GM18498 (cell line): ENCODE measurements around the gene ORMDL1.

Source experiments
- ATAC-seq: cut with Tn5 transposase; IDR thresholded peaks from one replicate; pipeline ENCODE4 v1.9.1; 2021; ENCODE audit warnings: mild to moderate bottlenecking, moderate library complexity; ENCODE audit not compliant: unreplicated experiment

Gene ORMDL1

GRCh38 chr2:189783927-189784867 lies at the start of gene ORMDL1, which contains the start of gene PMS1:
Gene ORMDL1, minus strand, starts transcription at chr2:189784339. Its CDS starts 1,744 bp downstream, at chr2:189782595.
Gene PMS1, plus strand, starts transcription at chr2:189784450. Its CDS starts 7,360 bp downstream, at chr2:189791810.
- peak; percentile 95 for ATAC-seq

DNA sequence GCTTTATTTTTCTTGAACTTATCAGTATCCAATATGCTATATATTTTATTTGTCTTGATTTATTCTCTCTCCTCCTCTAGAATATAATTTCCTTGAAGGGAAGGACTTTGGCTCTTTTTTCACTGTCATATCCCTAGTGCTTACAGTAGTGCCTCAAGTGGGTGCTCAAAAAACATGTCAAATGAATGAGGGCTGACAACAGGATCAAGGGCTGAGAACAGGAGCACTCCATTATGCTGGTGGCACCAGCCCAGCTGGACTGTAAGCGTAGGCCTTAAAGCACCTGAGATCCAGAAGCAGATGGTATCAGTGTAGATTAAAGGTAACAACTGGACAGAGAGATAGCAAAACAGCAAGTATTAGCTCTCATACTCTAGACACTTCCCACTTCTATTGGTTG lies 46.4 kb upstream of the ORMDL1 start:
- no peak for ATAC-seq

- no peak for ATAC-seq
Observed at GRCh38 chr2:189829102-189829833, 45.1 kb upstream of the ORMDL1 start.

DNA sequence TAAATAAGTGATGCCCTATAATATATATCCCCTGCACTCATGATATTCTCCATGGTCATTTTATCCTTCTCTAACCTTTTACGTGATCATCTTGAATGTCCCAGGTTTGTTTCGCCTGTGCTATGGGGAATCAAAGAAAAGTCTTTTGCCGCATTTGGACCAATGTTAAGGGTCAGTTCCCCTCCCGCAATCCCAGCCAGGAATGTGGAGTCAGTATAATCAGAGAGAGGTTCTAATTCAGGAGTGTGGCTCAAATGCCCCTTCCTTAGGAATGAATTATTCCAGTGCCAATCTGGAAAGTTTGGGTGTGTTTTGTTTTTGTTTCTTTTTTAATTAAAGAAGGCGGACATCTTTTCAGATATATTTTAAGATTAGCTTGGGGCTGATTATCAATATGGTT lies 41.9 kb upstream of the ORMDL1 start:
- ATAC-seq, result no peak

DNA sequence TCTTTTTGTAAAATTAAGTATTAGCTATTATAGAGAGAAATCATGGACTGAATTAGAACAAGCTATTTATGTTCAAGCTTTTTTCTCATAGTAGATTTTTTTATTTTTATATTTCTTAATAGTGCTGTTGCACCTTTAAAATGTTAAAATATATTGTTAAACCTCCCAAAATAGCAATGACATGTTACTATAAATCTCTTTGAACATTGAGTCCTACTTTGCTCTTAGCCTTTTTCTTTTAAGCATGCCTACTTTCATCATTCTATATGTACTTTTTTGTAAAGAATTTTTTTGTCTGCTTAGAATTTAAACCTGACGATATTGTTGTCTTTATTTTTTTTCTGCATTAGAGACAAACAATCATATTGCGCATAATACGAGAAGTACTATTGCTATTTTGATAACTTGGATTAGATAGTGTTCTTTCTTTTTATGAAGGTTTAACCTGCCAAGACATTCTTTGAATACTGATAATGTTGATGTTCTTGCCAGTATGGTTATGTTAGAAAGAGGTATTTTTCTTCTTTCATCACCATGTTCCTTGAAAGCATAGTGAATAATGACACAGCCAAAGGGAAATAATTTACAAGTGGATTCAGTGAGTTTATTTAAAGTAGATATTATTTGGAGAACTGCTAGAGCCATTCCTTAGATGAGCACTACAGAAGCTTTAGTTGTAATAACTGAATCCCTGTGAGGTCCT lies 40.7 kb upstream of the ORMDL1 start:
- no peak for ATAC-seq

DNA sequence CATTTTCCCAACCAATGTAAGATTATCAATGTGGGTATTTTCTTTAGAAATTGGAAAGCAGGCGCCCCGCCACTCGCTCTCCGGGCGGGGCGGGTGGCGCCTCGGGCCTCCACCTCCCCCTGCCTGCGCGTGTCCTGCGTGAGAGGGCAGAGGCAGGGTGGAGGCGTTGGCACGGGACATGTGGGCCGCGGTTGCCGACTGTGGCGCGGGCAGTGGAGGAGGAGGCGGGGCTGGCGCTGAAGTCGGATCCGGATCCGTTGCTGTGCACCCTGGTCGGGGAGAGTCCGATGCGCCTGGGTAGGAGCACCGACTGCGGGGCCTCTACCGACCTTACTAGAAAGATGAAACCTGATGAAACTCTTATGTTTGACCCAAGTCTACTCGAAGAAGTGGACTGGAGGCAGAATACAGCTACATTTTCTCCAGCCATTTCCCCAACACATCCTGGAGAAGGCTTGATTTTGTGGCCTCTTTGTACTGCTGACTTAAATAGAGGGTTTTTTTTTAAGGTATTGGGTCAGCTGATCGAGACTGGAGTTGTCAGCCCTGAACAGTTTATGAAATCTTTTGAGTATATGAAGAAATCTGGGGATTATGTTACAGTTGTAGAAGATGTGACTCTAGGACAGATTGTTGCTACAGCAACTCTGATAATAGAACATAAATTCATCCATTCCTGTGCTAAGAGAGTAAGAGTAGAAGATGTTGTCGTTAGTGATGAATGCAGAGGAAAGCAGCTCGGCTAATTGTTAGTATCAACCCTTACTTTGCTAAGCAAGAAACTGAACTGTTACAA lies 38.0 kb upstream of the ORMDL1 start:
- no peak for ATAC-seq

- no peak for ATAC-seq
Observed at GRCh38 chr2:189819297-189819704, 35.2 kb upstream of the ORMDL1 start.

DNA sequence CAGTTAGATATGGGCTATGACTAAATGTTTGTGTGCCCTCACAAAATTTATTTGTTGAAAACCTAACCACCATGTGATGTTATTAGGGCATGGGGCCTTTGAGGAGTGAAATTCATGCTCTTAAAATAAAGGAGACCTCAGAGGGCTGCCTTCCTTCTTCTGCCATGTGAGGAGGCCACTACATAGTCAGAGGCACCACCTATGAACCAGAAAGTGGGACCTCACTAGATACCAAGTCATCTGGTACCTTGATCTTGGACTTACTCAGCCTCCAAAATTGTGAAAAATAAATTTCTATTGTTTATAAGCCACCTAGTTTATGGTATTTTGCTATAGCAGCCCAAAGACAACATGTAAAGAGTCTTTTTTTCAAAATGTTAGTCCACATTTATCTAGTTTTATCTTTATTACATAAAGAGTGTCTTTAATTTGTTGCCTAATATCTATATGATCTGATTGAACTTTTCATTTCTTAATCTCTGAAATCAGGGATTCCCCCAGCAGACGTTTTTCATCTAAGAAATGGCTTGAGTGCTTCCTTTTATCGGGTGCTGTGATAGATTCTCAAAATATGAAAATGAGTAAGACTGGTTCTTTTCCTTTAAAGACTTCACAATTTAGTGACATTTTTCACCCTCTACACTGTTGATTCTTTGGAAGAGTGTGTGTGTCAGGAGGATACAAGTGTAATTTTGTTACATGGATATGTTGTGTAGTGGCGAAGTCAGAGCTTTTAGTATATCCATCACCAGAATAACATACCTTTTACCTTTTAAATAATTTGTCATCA lies 34.3 kb upstream of the ORMDL1 start:
- ATAC-seq, result no peak

DNA sequence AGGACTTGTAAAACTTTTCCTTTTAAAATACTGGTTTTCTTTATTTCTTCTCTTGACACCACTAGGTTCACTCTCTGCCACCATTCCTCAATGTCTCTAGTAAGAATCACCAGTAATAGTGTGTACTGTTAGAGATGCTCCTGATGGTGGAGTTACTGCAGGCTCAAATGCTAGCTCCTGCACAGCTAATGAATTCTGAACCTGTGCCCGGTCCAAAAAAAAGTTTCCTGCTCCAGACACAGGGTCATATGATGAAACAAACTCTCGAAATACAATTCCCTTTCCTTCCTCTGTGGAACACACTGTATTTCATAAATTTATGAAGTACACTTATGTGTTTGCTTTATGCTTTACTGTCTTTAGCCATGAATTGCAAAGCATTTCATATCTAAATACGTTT lies 19.3 kb upstream of the ORMDL1 start:
- ATAC-seq, result no peak

GRCh38 chr2:189802396-189802912 lies 18.3 kb upstream of the ORMDL1 start:
- no peak for ATAC-seq

DNA sequence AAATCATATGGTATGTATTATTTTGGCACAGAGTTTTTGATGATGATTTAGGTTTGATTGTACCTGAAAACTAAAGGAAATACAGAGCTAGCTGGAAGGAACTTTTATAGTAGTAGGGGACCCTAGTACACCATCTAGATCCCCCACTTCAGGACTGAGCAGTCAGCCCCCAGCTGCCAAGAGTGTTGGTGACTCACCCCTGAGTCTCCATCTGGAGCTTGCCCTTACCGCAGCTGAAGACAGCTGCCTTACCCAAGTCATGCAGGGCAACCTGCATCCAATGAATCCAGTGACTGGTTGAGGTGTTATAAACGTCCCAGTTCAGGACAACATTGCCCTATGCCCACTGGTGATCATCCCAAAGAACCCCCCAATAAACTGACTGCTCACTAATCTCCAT lies 15.4 kb upstream of the ORMDL1 start:
- ATAC-seq, result no peak

DNA sequence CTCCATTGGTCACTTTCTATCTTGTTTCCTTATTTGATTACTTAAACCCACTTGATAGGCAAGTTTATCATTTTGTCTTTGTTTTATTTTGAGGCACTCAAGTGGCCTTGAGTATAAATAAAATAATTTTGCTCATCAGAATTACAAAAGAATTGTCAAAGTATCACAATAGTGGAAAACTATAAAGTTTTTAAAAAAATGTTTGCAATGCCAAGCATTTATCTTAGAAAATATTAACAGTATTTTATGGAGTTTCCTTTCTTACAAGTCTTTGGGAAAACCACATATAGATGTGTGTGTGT lies 14.8 kb upstream of the ORMDL1 start:
- no peak for ATAC-seq

- ATAC-seq, result peak; percentile 67
Observed at GRCh38 chr2:189798312-189799029, 14.3 kb upstream of the ORMDL1 start.

DNA sequence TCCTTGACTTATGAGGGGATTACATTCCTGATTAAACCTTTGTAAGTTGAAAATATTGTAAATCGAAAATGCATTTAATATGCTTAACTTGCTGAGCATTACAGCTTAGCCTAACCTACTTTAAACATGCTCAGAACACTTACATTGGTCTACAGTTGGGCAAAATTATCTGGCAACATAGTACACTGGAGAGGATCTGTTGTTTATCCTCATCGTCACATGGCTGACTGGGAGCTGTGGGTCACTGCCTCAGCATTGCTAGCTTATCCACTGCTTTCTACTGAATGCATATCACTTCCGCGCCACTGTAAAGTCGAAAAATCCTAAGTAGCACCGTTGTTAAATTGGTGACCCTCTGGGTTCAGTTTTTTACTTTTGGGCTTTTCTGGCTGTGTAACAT lies 13.8 kb upstream of the ORMDL1 start:
- ATAC-seq, result no peak

GRCh38 chr2:189794310-189794709 lies 10.2 kb upstream of the ORMDL1 start:
- no peak for ATAC-seq

DNA sequence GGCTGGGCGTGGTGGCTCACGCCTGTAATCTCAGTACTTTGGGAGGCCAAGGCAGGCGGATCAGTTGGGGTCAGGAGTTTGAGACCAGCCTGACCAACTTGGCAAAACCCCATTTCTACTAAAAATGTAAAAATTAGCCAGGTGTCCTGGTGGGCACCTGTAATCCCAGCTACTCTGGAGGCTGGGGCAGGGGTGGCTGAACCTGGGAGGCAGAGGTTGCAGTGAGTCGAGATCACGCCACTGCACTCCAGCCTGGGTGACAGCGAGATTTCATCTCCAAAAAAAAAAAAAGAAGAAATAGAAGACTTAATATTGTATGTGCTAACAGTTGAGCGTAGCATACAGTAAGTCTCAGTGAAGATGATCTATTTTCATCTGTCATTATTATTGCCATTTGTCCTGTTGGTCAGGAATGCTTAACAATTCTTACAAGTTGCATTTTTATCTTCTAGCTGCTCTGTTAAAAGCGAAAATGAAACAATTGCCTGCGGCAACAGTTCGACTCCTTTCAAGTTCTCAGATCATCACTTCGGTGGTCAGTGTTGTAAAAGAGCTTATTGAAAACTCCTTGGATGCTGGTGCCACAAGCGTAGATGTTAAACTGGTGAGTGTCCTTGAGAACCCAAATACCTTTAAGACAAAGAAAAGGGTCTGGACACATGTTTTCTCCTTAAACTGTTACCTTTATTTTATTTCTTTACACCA lies 7.4 kb upstream of the ORMDL1 start:
- ATAC-seq, result no peak

GRCh38 chr2:189783451-189783926 lies 650 bp downstream of the ORMDL1 start:
- ATAC-seq, result peak; percentile 13

DNA sequence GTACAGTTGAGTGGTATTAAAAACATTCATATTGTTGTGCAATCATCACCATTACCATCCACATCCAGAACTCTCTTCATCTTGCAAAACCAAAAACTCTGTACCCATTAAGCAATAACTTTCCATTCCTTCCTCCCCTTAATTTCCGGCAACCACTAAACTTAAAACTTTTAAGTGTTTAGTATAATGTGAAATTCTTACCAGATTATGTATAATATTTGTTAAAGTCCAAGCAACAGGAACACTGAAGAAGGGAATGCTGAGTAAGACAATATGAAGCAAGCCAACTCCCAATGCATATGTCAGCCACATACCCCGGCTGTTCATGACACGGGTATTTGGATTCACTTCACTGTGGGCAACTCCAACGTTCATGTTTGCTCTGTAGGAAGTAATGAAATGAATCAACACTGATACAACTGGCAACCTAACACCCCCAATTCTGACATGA lies 1.9 kb downstream of the ORMDL1 start:
- ATAC-seq, result no peak
